Measurements from ENCODE around the gene MMP27.
"Not testable (repeated sequence)": the region's sequence is repeated elsewhere in the genome, so short reads cannot be mapped to it uniquely, and the experiment has no call there.

Gene MMP27, protein sequence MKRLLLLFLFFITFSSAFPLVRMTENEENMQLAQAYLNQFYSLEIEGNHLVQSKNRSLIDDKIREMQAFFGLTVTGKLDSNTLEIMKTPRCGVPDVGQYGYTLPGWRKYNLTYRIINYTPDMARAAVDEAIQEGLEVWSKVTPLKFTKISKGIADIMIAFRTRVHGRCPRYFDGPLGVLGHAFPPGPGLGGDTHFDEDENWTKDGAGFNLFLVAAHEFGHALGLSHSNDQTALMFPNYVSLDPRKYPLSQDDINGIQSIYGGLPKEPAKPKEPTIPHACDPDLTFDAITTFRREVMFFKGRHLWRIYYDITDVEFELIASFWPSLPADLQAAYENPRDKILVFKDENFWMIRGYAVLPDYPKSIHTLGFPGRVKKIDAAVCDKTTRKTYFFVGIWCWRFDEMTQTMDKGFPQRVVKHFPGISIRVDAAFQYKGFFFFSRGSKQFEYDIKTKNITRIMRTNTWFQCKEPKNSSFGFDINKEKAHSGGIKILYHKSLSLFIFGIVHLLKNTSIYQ

DNA sequence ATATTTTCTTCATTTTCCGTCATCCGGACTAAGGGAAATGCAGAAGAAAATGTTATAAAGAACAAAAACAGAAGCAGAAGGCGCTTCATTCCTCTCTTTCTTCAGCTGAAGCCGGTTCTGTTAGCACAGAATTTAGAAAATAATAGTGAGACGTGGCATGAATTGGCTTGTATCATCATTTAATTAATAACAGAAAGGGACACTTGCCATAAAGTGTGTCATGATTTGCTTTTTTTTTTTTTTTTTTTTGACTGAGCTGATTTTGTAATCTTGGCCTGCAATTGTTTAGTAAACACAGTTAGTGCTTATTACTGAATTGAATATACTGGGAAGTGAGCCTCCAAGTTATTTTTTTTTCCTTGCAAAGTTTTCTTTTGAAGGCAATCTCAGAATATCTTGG lies at the start of gene MMP27:
Gene MMP27, minus strand, starts transcription at position 144 of the 400 bp plus-strand sequence. Its CDS starts 55 bp downstream, at position 89.
- DNase-seq = no peak

DNA sequence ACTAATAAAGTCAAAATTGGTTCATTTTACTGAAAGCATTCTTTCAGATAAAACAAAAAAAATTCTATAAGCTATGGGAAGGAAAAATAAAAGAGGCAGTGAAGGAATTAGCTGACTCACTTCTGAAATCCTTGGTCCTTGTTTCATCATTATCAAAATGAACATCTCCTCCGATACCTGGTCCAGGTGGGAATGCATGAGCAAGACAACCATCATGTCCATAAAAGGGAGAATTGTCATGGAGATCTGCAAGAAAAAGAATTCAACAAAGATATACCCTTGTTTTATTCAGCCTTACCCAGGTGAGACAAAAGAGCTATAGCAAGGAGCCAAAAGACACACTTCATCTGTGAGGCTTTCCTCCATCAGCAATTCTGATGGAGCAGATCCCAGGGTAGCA lies 47.7 kb upstream of the MMP27 start:
- DNase-seq = no peak

DNA sequence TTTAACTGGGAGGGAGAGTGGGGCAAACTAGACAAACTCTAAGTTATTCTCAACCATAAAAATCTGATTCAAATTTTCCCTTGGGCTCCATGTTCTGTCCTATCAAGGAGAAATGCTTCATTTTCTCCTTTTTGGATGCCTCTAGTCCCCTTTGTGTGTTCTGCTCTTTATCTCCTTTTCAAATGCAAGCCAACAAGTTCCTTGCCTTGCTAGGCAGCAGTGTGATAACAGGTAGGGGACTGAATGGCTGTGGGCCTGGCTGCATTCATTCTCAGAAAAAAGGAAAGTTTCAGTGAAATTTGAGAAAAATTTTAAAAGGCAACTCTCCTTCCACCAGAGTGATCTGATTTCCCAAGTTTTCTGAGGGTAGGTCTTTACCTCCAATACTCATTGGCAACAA lies 46.1 kb upstream of the MMP27 start:
- DNase-seq = no peak

DNA sequence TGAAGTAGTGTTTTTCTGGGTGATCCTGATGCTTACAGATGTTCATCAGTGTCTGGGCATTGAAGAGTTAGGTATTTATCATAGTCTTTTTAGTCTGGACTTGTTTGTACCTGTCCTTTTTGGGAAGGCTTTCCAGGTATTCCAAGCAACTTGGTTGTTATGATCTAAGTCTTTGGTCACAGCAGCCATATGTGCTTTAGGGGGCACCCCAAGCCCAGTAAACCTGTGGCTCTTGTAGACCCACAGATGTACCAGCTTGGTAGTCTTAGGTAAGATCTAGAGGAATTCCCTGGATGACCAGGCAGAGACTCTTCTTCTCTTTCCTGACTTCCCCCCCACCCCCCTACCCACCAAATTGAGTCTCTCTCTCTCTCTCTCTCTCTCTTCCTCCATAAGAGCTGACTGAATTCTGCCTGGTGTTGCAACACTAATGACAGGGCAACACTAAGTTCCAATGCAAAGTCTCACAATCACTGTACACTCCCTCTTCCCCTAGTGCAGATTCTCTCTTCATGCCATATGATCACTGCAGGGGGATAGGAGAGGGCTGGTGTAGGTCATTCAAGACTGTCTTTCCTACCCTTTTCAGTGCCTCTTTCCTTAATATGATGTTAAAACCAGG lies 43.6 kb upstream of the MMP27 start:
- no peak for DNase-seq

DNA sequence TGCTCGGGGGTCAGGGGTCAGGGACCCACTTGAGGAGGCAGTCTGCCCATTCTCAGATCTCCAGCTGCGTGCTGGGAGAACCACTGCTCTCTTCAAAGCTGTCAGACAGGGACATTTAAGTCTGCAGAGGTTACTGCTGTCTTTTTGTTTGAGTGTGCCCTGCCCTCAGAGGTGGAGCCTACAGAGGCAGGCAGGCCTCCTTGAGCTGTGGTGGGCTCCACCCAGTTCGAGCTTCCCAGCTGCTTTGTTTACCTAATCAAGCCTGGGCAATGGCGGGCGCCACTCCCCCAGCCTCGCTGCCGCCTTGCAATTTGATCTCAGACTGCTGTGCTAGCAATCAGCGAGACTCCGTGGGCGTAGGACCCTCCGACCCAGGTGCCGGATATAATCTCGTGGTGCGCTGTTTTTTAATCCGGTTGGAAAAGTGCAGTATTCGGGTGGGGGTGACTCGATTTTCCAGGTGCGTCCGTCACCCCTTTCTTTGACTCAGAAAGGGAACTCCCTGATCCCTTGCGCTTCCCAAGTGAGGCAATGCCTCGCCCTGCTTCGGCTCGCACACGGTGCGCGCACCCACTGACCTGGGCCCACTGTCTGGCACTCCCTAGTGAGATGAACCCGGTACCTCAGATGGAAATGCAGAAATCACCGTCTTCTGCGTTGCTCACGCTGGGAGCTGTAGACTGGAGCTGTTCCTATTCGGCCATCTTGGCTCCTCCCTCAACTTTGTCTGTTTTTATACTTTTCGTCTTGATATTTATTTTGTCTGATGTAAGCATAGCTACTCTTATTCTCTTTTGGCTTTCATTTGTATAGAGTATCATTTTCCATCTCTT lies 41.4 kb upstream of the MMP27 start:
- not testable (repeated sequence) for DNase-seq

DNA sequence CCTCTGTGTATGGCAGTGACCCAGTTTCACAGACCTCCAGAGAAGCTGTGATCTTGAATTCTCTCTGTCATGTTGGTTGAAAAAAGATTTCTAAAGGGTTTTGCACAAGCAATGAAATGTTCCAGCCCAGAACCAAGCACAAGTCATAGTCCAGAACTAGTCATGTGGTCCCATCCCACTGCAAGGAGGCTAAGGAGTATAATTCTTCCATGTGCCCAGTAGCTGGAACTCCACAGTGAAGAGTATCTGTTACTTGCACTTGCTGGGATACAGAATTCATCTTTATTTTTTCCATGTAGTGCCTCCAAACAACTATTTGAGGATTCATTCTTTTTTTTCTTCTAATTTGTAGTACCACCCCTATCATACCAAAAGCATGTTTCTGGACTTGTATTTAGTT lies 29.1 kb upstream of the MMP27 start:
- DNase-seq = no peak

DNA sequence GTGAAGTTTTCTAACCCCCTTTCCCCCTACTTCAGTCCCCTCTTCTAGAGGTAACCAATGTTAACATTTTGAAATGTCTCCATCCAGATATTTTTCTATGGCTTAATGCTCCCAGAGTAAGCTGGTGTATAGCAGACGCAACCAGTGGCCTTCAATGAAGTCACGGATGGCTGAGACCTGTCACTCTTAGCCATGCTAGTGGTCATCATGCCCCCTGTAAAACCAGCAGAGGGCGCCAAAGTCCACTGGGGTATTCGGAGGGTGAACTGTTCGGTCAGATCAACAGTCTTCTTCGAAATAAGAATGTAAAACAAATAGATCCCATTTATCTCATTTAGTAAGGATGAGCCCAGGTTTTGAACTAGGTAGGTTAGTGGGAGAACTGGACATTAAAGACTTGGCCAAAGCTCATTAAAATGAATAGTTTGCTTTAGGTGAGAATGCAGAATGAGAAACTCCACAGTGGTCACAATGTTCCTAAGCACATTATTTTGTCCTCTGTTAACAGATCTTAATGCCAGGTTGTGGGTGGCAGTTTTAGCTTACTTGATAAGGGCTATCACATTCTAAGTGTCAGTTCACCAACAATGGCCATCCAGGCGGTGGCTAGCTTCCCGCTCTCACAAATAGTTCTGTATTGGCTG lies 27.8 kb upstream of the MMP27 start:
- no peak for DNase-seq

DNA sequence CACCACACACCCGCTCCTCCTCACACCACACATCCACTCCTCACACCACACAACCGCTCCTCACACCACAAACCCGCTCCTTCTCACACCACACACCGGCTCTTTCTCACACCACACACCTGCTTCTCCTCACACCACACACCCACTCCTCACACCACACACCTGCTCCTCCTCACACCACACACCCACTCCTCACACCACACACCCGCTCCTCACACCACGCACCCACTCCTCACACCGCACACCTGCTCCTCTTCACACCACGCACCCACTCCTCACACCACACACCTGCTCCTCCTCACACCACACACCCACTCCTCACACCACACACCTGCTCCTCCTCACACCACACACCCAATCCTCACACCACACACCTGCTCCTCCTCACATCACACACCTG lies 25.4 kb upstream of the MMP27 start:
- DNase-seq = not testable (repeated sequence)

DNA sequence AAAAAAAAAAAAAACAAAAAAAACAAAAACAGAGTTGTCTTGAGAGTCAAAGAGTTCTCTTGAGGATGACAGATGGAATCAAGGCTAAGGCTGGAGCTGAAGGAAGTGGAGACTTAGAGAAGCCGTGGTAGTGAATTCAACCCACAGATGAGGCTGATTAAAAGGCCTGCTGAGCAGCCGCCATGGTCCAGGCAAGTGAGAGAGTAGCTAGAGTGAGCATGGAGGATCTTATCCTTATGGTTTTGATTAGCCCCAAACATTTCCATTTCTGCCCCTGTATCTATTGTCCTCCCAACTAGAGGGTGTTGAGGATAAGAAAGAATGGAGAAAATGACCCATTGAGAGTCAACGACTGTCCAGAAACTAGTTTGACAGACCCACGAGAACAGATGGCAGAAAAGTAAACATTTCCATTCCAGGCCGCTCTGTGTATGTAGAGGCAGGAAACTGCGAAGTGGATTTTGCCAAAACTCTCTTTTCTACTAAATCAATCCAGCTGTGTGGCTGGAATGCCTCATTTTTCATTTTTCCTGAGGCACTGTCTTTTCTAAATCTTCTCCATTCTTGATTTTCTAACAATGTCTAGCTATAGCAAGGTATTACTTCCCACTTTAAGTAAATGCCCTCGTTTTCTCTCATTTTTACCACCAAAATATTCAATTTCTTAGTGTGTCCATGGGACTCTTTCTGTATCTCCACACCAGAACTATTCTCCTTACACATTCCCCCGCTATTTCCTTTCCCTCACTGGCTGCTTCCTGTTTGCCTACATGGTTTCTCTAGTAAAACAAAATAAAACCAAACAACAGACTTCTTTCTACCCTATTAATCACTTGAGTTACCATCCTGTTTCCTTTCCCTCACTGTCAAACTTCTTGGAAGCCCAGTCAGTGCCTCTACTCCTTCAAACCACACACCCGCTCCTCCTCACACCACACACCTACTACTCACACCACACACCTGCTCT lies 24.6 kb upstream of the MMP27 start:
- no peak for DNase-seq

DNA sequence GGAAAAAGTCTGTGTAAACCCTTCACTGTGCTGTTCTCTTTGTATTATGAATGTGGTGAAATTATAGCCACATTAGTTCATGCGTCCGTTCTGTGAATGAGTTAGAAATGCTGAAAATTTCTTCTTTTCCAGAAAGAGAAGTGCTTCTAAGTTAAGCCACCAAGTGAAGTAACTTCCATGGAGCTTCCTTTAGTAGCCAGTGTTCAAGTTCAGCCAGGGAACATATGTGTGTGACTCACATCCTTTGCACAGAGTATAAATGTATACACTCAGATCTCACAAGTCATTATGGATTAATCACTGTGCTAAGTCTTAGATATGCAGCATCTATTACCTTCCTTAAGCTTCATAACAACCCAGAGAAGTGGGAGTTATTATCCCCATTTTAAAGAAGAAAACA lies 22.3 kb upstream of the MMP27 start:
- DNase-seq = no peak

DNA sequence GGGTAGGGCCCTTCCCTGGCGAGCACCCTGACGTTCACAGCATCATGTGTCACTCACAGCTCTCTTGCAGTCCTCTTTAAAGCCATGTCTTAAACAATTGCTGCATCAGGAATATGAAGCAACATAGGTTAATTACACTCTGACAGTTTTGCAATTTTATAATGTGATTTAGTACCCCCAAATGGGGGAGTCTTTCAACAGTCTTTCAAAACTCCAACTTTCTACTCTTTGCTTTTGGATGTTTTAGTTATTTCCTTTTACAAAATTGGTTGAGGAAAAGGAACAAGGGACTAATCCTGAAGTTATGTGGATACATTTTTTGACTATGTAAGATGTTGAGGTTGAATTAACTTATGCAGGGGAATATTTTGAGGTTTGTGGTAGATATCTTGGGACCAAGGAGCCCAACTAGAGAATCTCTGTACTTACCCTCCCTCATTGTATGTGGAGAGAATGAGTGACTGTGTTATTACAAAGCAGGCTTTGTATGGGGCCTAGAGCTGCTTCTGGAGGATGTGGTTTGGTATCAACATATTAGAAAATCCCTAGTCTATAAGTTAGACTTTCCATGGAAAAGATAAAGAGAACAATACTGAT lies 19.4 kb upstream of the MMP27 start, which contains the start of gene MMP8:
Gene MMP8, minus strand, starts transcription at position 51 of the 597 bp plus-strand sequence. CDS start 99 bp downstream, outside the sequence.
- DNase-seq = no peak

DNA sequence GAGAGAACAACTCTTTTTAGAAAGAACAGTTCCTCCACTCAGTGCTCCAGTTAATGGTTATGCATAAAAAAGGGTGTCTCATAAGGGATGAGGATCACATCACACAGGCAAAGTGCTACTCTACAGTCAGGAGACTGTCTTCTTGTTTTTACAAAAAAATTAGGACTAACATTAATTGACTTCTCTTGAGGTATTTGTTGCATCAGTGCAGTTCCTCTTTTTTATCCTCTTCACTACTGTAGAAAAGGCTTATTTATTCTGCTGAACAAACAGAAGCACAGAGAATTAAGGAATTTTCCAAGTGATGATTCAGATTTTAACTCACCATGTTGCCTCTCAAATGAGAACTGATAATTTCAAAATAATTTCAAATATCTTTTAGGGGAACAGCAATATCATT lies 17.3 kb upstream of the MMP27 start:
- DNase-seq = no peak

DNA sequence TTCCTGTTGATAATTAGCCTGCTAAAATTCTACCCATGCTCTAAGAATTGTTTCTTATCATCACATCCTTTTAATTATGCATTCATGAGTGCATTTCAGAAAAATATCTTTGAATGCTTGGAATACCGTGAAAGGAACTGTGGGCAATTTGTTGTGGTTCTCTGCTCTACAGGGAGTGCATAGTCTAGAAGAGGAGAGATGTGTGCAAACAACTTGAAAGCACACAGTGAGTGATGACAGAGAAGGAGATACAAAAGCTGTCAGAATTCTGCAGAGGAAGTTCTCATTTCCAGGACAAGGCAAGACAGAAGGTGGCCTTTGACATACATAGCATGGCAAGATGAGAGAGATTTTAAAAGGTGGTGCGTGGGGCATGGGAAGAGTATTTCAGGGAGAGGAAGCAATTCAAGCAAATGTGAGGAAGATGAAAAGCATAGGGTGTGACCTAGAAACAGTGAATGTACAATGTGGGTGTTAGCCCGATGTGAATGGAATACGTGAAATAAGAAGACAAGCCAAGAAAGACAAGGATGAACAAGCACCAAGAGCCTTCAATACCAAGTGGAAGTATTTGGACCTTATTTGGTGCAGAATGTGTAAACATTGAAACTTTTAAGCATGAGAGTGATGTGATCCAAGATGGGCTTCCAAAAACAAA lies 14.2 kb upstream of the MMP27 start:
- no peak for DNase-seq

DNA sequence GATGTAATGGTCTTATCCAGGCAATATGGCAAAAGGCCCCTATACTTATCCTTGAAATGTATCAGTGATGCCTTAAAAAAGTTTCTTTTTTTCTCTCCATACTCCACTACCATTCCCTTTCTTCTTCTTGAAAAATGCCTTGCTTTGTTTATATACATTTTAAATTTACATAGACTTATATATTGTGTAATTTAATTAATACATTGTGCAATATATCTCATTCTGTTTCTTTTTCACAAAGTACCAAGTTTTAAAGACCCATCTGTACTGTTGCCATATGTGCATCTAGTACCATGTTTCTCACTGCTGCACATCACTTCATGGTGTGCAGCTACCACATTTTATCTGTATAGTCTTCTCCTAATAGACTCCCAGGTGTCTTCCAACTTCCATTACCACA lies 11.7 kb upstream of the MMP27 start:
- no peak for DNase-seq

DNA sequence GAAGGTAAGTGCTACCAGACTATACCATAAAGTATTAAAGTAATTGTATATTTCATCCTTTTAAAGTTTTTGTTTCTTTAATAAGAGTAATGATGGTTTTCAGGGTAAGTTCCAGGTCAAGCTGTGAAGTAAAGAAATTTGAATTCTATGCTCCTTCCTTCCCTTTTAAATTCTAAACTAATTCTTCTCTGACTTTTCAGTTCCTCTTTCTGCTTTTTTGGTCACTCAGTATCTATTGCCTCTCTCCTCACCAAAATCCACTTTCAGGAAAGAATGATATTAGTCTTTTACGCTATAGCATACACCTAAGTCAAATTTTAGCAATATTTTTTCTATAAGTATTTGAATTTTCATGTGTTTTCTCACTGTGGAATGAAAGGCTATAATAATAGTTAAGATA lies 11.0 kb upstream of the MMP27 start:
- no peak for DNase-seq

DNA sequence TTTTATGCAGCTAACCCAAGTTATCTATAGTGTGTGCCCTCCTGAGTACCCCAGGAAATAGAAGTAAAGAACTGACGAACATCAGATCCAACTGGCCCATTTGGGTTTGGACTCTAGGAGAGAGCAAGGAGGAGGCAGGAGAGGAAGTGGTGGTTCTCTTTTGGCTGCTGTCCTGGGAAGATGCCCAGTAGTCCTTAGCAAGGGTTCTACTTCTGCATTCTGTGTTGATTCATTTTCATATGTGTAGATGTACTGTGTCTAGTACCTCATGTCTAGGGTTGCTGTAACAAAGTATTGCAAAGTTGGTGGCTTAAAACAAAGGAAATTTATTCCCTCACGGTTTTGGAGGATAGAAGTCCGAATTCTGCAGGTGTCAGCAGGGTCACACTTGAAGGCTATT lies 6.6 kb upstream of the MMP27 start:
- DNase-seq = no peak

DNA sequence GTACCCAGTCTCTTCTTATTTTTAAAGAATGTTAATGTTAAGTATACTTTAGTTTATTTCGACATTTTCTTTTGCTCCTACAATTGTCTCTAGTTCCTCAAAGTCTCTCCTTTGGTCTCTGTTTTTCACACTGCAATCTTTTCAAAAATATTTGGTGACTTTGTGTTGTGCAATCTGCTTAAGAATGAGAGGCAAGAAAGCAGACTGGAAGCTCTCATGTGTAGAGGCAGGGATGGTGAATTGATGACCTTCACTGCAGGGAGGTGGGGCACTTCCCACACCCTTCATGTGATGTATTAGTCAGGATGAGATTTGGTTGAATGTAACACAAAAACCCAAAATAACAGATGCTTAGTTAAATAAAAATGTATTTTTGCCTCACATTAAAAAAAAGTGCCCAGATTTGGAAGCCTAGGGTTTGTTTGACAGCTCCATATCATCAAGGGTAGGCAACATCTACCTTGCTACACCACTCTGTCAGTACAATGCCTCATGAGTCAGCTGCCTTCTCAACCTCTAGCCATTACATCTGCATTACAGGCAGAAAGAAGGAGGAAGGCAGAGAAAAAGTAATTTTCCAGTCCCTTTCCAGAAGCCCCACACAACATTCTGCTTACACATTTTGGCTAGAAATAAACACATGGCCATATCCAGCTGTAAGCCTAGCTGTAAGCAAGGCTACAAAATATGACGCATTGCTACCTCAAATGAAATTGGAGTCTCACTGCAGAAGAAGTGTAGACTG lies 3.8 kb upstream of the MMP27 start:
- DNase-seq = no peak

DNA sequence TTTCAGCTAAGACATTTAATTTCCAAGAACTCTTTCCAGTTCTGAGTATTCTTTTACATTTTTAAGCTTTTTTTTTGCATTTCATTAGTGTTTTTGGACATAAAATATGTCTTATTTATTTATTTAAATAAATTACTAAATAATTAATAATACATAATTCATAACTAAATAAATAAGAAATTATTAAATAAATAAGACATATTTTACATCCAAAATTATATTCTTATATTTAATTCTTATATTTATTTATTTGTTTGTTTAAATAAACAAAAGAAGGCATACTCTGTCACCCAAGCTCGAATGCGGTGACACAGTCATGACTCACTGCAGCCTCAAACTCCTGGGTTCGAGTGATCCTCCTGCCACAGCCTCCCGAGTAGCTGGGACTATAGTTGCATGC lies 3.1 kb upstream of the MMP27 start:
- DNase-seq = no peak

DNA sequence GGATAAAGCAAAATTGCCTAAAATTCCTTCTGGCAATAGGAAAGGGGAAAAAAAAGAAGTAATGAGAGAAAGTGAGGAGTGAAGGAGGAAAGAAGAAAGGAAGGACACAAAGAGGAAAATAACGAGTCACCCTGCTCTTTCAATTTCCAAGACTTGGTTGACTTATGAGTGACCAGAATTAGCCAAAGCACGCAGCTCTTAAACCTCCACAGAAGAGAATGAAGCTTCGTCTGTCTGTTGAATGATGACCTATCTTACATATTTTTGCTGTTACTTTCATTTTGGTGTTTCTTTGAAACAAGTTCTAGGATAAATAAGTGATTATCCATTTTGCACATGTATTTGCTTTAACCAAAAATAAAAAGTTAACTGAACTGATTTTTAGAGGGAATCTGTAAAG lies 728 bp downstream of the MMP27 start:
- no peak for DNase-seq
